ENCODE measurements around the gene CRISPLD2.
A peak's percentile ranks its signal among the peaks of the same experiment; 100 is the strongest.
"Not testable (repeated sequence)": the region's sequence is repeated elsewhere in the genome, so short reads cannot be mapped to it uniquely, and the experiment has no call there.

Gene CRISPLD2

DNA sequence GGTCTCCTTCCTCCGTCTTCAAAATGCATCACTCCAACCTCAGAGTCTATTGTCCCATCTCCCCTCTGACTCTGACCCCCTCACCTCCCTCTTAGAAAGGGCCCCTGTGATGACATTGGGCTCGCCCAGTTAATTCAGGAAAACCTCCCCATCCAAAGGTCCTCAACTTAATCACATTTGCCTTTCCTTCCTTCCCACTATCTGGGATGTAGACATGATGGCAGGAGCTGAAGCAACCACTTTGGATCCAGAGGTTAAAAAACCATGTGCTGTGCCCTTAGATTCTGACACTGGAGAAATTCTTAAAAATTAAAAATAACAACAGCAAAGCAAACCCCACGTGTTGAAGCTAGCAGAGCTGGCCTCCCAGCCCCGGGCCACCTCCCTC lies 111.3 kb downstream of the CRISPLD2 start:
- no peak for DNase-seq (ENCODE audit: low spot score)

DNA sequence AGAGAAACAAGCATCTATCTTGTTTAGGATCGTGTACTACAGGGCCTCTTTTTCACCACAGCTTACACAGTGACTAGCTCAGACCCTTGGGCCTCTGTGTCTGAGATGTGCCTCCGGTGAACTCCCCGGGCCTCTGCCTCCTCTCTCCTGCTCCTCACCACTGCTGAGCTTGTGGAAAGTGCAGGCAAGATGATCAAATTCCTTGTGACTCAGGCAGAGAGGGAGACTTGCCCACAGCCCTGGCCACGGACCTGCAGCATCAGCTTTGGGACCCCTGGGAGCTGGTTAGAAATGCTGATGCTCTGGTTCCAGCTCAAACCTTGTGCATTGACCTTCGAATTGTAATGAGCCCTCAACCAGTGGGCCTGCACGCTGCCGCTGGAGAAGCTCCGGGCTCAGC lies 111.7 kb downstream of the CRISPLD2 start:
- no peak for DNase-seq (ENCODE audit: low spot score)

DNA sequence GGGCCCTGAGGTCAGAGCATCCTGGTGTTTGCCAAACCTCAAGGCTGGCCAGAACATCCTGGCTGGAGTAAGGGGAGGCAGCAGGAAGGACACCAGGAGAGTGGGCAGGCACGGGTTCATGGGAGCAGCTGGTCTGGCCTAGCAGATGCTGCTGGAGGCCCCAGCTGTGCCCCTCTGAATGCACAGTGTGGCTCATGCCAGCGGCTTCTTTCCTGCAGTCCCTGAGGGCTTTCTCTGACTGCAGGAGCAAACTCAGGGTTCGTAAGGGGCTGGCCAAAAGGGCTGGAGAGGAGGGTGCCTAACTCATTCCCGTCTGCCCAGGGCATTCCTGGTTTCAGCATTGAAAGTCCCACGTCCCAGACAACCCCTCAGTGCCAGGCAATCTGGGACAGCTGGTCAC lies 112.9 kb downstream of the CRISPLD2 start:
- no peak for DNase-seq (ENCODE audit: low spot score)

DNA sequence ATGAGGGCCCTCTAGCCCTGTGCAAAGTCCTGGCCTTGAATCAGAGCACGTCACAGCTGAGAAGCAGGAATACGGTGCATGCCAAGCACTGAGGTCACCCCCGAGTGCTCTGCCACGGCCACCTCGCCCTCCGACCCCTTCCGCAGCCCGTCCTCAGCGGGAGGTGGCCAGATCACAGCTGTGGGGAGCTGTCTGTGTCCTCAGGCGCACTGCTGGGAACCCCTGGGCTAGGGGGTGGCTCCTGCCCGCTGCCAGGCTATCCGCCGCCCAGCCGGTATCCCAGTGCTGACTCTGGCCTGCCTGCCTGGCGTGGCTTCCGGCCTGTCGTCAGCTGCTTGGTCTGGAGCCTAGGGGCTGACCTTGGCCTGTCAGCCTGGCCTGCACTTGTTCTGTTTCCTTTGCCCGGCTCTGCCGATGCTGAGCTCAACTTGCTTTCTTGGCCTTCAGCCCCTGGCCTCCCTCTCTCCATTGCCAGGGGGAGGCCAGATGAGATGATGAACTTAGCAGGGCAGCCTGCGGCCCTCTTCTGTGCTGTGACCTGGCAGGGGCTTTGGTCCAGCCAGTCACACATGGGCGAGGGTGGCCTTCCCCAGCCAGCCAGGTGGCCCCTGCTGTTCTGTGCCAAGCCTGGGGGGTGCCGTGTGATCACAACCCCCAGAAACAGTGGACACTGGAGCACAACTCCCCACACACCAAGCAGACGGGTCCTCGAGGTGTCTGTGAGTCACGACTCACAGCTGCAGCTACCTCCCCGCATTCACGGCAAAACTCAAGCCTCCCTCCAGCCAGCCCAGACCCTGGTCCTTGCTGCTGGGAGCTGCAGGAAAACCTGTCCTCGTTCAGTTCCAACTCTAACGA lies 114.2 kb downstream of the CRISPLD2 start:
- DNase-seq (ENCODE audit: low spot score), result no peak

DNA sequence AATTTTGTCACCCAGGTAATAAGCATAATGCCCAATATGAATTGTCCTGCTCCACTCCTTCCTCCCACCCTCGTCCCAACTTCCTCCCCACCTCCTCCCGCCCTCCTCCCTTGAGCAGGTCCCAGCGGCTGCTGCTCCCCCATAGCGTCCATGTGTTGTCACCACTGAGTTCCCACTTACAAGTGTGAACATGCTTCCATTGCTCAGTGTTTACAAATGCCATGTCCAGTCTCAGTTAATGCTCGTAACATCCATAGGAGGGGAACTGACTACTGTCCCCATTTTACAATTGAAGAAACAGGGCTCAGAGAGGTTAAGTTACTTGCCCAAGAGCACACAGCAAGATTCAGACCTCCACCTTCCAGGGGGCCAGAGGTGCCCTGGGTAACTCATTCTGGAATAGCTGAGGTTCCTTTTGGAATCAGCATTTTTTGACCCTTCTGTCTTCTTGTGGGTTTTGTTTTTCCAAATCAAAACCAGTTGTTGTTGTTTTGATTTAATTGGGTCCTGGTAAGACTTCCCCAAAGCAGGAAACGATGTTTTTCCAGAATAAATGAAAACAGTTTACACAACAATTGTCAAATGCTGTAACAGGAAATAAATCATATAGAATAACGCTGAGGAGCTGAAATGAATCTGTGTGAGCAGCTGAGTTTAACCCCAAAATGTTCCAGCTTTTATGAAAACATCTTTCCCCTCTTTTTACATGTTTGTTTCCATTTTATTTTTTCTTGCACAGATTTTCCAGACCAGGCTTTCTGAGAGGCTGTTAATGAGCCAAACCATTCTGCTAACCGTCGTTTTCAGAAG lies 117.6 kb downstream of the CRISPLD2 start:
- no peak for DNase-seq (ENCODE audit: low spot score)

DNA sequence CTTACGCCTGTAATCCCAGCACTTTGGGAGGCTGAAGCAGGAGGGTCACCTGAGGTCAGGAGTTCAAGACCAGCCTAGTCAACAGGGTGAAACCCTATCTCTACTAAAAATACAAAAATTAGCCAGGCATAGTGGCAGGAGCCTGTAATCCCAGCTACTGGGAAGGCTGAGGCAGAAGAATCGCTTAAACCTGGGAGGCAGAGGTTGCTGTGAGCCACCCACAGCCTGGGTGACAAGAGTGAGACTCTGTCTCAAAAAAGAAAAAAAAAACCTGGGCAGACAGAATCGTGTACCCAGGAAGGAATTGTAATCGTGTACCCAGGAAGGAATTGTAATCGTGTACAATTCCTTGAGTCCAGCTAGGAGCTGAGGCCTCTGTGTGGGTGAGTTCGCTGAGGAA lies 118.8 kb downstream of the CRISPLD2 start:
- DNase-seq (ENCODE audit: low spot score), result not testable (repeated sequence)

DNA sequence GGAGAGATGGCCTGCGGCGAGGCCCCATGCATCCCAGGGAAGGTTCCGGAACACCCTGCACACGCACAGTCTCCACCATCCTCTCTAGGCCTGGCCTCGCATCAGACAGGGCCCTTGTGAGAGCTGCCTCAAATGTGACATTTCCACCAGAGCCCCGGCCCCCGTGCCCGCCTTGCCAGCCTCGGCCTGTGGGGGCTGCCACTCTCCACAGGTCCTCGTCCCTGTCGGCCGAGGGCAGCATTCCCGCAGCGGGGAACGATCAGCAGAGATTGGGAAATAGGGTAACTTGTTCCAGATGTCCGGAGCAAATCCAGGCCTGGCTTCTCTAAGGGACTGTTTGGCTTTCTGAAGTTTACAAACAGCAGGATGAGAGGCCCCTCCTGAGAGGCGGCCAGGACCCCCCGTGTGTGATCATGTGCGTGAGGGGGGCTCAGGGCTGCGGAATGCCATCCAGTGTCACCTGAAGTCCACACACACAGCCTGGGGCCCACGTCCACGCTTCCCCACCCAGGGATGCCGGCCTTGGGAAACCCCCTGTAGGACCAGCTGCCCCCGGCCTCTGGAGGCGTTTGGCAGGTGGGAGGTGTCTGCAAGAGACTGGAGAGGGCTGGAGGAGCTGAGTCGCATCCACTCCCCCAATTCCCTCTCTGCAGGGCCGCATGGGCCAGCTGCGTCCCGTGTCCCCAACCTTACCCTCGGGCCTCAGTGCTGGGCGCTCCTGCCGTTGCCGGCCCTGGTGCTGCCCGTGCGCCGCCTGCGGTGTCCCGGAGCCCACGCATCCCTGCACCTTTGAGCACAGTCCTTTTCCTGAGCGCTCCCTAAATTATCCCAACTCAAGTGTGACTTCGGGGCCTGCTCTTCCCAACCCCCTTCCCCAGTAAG lies 121.1 kb downstream of the CRISPLD2 start:
- DNase-seq (ENCODE audit: low spot score), result no peak

DNA sequence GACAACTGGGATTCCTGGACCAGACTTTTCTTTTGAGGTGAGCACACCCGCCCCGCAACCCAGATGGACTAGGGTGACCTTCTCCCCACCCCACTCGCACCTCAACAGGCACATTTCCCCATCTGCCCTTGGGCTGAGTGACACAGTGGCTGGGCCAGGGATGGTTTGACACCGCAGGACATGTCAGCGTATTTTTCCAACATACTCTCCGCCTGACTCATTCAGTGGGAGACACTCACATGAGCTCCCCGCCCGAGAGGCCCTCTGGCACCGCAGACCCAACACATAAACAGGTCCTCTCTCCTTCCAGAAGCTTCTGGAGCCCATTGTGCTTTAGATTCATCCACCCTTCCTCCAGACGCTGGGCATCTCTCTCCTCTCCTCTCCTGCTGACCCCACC lies 122.1 kb downstream of the CRISPLD2 start:
- DNase-seq (ENCODE audit: low spot score), result no peak

DNA sequence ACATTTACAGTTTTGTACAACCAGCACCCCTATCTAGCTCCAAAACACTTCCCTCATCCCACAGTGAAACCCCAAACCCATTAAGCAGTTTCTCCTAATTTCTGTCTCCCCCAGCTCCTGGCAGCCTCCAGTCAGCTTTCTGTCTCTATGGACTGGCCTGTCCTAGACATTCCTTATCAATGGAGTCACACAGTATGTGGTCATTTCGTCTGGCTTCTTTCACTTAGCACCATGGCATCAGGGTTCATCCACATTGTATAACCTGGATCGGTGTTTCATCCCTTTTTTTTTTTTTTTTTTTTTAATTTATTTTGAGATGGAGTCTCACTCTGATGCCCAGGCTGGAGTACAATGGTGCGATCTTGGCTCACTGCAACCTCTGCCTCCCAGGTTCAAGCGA lies 123.0 kb downstream of the CRISPLD2 start:
- no peak for DNase-seq (ENCODE audit: low spot score)

DNA sequence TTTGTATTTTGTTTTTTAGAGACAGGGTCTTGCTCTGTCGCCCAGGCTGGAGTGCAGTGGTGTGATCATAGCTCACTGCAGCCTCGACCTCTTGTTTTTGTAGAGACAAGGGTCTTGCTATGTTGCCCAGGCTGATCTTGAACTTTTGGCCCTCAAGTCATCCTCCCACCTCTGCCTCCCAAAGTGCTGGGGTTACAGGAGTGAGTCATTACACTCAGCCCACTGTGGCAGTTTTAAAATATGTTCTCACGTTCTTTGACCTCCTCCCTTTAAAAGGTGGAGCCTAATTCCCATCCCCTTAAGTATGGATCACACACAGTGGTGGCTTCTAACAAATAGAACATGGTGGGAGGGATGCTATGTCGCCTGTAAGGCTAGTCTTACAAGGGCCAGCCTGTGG lies 123.8 kb downstream of the CRISPLD2 start:
- no peak for DNase-seq (ENCODE audit: low spot score)

DNA sequence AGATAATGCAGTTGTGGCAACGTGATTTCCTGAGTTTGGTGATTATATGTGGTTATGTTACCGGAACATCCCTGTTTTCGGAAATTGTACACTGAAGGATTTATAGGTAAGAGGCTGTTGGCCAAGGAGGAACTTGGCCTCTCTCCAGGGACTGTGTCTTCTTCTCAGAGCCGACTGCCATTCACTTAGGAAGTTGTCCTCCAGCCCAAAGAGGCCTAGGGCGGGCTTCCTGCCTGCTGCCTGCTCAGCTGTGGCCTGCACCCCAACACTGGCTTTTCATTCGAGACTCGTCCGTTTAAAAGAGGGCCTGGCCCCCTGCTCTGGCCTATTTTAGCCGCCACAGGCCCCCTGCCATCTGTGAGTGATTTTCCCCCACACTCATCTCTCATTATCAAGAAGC lies 127.2 kb downstream of the CRISPLD2 start:
- no peak for DNase-seq (ENCODE audit: low spot score)

DNA sequence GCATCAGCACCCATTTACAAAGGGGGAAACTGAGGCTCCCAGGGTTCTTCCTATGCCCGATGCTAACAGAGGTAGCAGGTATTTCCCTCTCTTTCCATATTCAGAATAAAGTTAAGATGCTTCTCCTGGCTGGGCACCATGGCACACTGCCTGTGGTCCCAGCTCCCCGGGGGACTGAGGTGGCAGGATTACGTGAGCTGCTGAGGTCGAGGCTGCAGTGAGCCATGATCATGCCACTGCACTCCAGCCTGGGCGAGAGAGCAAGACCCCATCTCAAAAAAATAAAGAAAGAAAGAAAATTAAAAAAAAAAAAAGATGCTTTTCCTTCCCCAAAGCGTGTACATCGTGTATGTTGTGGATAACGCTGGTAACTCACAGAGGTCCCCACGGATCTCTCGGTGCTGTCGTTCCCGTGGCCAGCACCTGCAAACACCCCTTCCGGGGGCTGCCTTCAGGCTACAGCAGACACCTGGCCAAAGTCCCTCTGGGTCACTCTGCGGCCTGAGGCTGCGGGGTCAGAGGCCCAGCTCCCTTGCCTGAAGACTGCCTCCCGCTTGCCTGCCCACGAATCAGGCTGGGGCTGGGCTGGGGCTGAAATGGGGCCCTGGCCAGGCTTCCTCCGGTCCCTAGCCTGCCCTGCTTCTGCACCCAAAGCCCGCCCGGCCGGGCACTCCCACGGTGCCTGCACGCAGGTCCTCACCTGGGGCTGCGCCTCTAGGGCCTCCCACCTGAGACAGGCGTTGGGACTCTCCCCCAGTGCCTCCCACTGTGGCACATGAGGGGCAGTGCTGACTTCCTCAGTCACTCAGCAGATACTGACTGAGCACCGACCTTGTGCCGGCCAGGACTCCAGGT lies 128.4 kb downstream of the CRISPLD2 start:
- no peak for DNase-seq (ENCODE audit: low spot score)

DNA sequence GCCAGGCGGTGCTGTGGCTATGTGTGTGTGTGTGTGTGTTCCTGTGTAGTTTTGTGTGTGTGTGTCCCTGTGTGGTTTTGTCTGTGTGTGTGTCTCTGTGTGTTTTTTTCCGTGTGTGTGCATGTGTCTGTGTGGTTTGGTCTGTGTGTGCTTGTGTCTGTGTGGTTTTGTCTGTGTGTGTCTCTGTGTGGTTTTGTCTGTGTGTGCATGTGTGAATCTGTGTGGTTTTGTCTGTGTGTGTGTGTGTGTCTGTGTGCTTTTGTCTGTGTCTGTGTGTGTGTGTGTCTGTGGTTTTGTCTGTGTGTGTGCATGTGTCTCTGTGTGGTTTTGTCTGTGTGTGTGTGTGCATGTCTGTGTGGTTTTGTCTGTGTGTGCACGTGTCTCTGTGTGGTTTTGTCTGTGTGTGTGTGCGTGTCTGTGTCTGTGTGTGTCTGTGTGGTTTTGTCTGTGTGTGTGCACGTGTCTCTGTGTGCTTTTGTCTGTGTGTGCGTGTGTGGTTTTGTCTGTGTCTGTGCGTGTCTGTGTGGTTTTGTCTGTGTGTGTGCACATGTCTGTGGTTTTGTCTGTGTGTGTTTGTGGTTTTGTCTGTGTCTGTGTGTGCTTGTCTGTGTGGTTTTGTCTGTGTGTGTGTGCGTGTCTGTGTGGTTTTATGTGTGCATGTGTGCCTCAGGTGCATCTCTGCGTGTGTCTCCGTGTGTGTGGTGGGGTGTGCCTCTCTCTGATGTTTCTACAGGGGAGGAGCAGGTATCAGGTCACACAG lies 129.2 kb downstream of the CRISPLD2 start:
- no peak for DNase-seq (ENCODE audit: low spot score)

DNA sequence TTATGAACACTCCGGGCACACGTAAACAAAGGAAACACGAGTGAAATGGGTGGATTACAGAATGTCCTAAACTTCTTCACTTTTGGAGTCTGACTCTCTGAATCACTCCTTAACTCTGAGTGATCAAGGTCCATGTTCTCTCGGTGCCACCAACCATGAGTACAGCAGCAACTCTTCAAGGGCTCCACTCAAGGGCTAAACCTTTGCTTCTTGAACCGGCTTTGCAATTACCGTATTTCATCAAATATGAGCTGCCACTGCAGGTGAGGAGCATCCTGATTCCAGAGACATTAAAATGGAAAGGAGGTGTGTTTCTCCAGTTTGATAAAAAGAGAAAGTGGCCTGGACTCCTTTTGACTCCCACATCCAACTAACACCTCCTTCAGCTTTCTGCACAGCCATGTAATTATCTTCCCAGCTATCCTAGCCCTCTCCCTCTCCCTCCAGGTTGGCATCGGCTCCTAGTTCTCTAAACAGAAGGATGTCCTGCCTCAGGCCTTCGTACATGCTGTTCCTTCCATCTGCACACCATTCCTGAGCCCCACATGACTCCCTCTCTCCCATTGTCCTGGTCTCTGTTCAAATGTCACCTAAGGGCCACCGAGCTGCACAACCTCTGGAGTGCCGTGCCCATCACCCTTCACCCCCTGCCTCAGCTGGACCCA lies 130.1 kb downstream of the CRISPLD2 start:
- DNase-seq (ENCODE audit: low spot score), result no peak

DNA sequence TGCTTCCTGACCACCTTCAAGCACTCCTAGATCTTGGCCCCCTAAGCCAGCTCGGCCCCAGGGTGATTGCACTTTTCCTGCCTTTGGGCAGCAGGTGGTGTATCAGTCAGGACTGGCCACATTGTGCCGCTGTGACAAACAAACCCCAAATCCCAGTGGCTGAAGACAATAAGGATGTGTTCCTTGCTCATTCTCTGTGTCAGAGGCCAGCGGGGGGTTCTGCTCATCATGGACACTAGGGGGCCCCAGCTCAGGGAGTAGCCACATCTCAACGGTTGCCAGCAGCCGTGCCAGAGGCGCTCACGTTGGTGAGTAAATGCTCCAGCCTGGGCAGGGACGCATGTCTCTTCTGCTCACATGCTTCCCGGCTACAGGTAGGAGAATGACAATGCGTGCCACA lies 131.1 kb downstream of the CRISPLD2 start:
- DNase-seq (ENCODE audit: low spot score), result peak; percentile 75

DNA sequence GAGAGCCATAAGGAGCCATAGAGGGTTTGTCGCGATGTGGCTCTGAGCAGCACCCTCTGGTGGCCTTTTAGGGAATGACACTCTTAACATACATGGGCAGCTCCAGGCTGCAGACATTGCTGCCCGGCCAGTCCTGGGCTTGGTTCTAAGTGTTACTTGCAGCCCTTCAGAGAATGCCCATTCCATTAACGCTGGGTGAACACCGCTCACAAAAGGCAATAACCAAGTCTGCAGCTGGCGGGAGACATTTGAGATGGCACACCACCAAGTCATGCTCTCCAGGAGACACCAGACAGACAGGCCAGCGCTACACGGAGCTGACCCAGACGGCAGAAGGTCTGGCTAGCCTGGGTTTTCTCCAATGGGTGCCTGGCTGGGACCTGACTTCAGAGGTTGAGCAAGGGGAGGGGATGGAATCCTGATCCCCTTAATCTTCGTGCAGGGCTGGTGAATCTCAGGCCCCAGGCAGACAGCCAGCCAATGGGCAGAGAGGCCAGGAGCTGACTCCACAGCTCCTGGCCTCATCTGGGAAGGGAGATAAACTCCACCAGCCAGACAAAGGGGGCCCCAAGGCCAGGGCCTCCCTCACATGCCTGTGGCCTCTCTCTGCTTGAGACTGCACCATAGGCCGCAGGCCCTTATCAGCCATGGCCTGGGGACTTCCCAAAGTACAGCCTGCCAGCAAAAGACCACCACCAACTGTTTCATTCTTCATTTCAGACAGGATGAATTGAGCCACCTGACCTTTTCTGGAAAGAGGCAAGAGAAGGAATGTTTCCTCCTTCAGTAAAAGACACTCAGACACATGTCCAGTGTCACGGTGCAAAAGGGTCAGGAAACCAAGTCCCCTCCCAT lies 132.8 kb downstream of the CRISPLD2 start:
- peak; percentile 78 for DNase-seq (ENCODE audit: low spot score)

DNA sequence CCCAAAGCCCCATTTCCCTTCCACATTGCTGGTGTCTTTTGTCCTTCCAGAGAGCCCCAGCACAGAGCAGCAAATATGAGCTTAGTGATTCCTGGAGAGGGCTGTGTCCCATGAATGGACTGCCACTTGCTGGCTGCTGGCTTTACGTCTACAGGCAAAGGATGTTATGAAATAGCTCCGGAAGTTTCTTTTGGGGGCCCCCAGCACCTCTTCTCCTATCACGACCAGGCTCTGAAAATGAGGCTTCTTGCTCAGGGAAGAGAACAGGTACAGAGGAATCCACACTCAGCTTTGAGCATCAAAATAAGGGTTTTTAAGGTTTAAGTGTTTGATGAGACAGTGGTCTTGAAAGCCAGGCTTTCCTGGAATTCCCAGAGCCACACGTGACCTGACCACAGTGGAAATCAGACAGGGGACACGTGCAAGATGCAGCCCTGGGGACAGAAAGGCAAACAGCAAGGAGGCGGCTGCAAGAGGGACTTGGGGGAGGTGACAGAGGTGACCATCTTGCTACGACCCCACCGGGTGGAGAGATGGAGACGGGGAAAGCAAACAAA lies 133.5 kb downstream of the CRISPLD2 start:
- no peak for DNase-seq (ENCODE audit: low spot score)

DNA sequence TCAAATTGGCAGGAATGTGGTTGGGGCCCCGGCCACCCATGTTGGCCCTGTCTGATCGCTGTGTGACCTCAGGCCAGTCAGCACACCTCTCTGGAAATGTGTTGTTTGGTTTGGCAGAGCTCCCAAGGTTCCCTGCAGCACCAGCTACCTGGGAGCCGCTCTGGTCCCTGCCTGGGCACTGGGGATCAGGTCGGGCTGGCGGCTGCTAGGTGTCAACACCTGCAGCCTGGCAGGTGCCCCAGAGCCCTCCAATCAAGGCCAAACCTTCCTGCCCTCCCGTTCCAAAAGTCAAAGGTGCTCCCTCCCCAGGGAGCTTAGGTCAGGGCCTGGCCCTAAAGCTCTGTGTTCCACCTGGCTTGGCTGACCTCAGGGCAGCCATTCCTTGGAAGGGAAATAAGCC lies 135.6 kb downstream of the CRISPLD2 start:
- DNase-seq (ENCODE audit: low spot score), result no peak

DNA sequence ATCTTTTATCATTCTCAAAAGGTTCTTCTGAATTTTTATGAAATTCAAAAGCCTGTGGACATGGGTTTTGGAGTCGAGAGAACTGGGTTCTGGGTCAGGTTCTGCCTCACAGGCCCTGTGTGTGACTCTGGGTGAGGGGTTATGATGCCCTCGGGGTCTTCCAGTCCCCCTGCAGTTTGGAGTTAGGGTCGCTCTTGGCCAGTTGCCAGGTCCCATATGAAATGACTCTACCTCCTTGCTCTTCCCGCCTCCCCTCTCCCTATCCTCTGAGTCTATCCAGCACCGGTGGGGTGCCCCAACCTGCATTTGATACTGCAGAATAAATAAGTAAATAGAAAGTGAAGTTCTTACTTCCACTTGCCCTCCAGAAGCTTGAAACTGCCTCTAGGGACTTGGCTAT lies 137.4 kb downstream of the CRISPLD2 start:
- DNase-seq (ENCODE audit: low spot score), result no peak
